Ovary (tissue), 9 donors: ENCODE data around the gene DNMBP. TPM values are rescaled to one million over a fixed set of nuclear protein-coding genes. Genes with fewer than 3 reads are reported as not detected.
"Not testable (repeated sequence)": the region's sequence is repeated elsewhere in the genome, so short reads cannot be mapped to it uniquely, and the experiment has no call there.

Source experiments
- DNase-seq, 5 donors: peaks; one replicate each; pipeline ENCODE4 v3.0.0-alpha.2; 2019 to 2020
- H3K27ac ChIP-seq, 2 donors: fragments of 200-600 bp; one replicate each; pipeline versions ENCODE4 v1.5.1 to v1.8.0; 2019 to 2022
- H3K27me3 ChIP-seq: fragments of 200-600 bp; one replicate; pipeline ENCODE4 v1.8.0; 2022
- H3K36me3 ChIP-seq: fragments of 200-600 bp; sonication (generic); one replicate; pipeline ENCODE4 v1.5.1; 2019
- H3K4me1 ChIP-seq: one replicate; pipeline ENCODE4 v1.8.1; 2013; ENCODE audit warnings: mild to moderate bottlenecking, moderate library complexity; ENCODE audit not compliant: insufficient read depth
- H3K4me3 ChIP-seq: fragments of 200-600 bp; sonication (generic); one replicate; pipeline ENCODE4 v1.5.1; 2017
- H3K9me3 ChIP-seq, 2 donors: fragments of 200-600 bp in 1 of 2; sonication (generic) in 1 of 2; one replicate each; pipeline versions ENCODE4 v1.5.1 to v1.8.1; 2013 to 2019; ENCODE audit warnings: mild to moderate bottlenecking in 1 of 2, moderate library complexity in 1 of 2
- EP300 ChIP-seq: sonication (generic); formaldehyde crosslinking; IDR thresholded peaks from one replicate; pipeline ENCODE4 v1.6.1; 2017; ENCODE audit warnings: antibody characterized with exemption
- POLR2A ChIP-seq: fragments of 450-650 bp; IDR thresholded peaks from one replicate; pipeline ENCODE4 v1.6.1; 2017; ENCODE audit warnings: antibody characterized with exemption, mild to moderate bottlenecking, moderate library complexity
- WGBS, 3 donors: extraction: QIAGEN DNeasy Blood & Tissue Kit in 1 of 3; methylation state at CpG; one replicate each; pipeline versions ENCODE4 v1.1.5 to v1.1.7; 2013 to 2017; 5-methylcytosine and 5-hydroxymethylcytosine counted together
- intact Hi-C, 4 donors: fragments of 100-400 bp; cut with DNase I; formaldehyde crosslinking; loops; one replicate each; pipeline versions ENCODE4 v1.11.0 to v1.15.1; 2022 to 2023
- polyA plus RNA-seq, 2 donors: library from polyadenylated mRNA; stranded (reverse); fragments of 200-250 nt in 1 of 2; fragments of 350-450 nt in 1 of 2; fragmentation: Illumina TruSeq in 1 of 2; extraction: RNeasy Lipid Tissue Mini Kit (QIAGEN cat#74804) in 1 of 2; gene quantifications; one replicate each; pipeline ENCODE4 v1.2.3, GENCODE V29; 2013 to 2014
- total RNA-seq, 7 donors: library from RNA; depleted of rRNA in 2 of 7; stranded (reverse); fragments of >200 nt in 2 of 7; fragmentation: NEBNext Ultra II Directional in 3 of 7; extraction: Animal tissue kit (Norgen Biotek cat#: 25700) in 3 of 7; gene quantifications; one replicate each; pipeline versions ENCODE4 v1.1.0 to v1.2.4, GENCODE V29; 2016 to 2023
- TF ChIP-seq, protein P1 (sequence below), 3 donors: fragments of 450-650 bp in 2 of 3; fragments of 200-600 bp in 1 of 3; IDR thresholded peaks; one replicate each; pipeline versions ENCODE4 v1.5.1 to v1.8.0; 2016 to 2022; ENCODE audit warnings: antibody characterized with exemption in 3 of 3, mild to moderate bottlenecking in 1 of 3
- donor health status: DM: no; HTN: no; CAD: no; lungs with moderate emphysema.
- donor health status: DM: no; HTN: no; CAD: no.
- donor health status: Bipolar disorder and iron deficiency.
- donor health status: DM: yes; HTN: yes; CAD: no.
- donor health status: DM: no; HTN: no; CAD: no.
- donor health status: DM: yes; HTN: yes; CAD: no.

The DNMBP gene
- total and polyA plus RNA-seq, 9 donors = 10.8 to 25.4 (median 20.3) TPM

- DNase-seq = no peak
These were observed 36.6 kb downstream of the DNMBP start for GRCh38 chr10:99973190-99973589.

DNA sequence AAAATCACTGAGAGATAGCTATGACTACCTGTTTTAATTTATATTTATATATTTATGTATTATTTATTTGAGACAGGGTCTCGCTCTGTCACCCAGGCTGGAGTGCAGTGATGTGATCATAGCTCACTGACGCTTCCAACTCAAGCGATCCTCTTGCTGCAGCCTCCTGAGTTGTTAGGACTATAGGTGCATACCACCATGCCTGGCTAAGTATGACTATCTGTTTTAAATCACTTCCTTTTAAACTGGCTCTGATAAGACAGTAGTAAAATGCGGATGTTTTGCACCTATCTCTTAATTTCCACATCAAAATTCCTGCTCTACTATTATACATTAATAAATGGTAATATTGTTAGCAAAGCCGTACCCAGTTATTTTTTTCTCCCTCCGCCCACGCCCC lies 41.8 kb downstream of the DNMBP start:
- intact Hi-C loops = no loop called here
- H3K36me3 ChIP-seq = no peaks in the 10 kb centered on the region
- H3K27ac ChIP-seq = no peak overlapping the region
- peaks cover 3% of the 10 kb centered on the region for H3K4me1 ChIP-seq
- H3K9me3 ChIP-seq = no peaks in the 10 kb centered on the region
- no peak overlapping the region for H3K4me3 ChIP-seq
- WGBS, 3 donors = 88 to 96% (median 95%) methylated on average over 7 of the region's 7 CpGs
- DNase-seq = no peak
- H3K27me3 ChIP-seq = no peaks in the 10 kb centered on the region
- TF ChIP-seq EP300 (no peak), POLR2A (no peak)

More at GRCh38 chr10:99973190-99973589, 36.6 kb downstream of the DNMBP start:
- no peaks in the 10 kb centered on the region for H3K27me3 ChIP-seq
- H3K4me3 ChIP-seq = no peak overlapping the region
- peaks cover 5% of the 10 kb centered on the region for H3K4me1 ChIP-seq
- H3K9me3 ChIP-seq = no peaks in the 10 kb centered on the region
- intact Hi-C loops = no loop called here
- TF ChIP-seq POLR2A = no peak
- no peak for TF ChIP-seq EP300
- TF ChIP-seq, protein P1, sequence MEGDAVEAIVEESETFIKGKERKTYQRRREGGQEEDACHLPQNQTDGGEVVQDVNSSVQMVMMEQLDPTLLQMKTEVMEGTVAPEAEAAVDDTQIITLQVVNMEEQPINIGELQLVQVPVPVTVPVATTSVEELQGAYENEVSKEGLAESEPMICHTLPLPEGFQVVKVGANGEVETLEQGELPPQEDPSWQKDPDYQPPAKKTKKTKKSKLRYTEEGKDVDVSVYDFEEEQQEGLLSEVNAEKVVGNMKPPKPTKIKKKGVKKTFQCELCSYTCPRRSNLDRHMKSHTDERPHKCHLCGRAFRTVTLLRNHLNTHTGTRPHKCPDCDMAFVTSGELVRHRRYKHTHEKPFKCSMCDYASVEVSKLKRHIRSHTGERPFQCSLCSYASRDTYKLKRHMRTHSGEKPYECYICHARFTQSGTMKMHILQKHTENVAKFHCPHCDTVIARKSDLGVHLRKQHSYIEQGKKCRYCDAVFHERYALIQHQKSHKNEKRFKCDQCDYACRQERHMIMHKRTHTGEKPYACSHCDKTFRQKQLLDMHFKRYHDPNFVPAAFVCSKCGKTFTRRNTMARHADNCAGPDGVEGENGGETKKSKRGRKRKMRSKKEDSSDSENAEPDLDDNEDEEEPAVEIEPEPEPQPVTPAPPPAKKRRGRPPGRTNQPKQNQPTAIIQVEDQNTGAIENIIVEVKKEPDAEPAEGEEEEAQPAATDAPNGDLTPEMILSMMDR (IDR thresholded peaks at IDR 0.05) = no peak
- 15 to 29% (median 15%) methylated on average over 2 of the region's 2 CpGs for WGBS, 3 donors
- no peak overlapping the region for H3K27ac ChIP-seq
- H3K36me3 ChIP-seq = no peaks in the 10 kb centered on the region

DNA sequence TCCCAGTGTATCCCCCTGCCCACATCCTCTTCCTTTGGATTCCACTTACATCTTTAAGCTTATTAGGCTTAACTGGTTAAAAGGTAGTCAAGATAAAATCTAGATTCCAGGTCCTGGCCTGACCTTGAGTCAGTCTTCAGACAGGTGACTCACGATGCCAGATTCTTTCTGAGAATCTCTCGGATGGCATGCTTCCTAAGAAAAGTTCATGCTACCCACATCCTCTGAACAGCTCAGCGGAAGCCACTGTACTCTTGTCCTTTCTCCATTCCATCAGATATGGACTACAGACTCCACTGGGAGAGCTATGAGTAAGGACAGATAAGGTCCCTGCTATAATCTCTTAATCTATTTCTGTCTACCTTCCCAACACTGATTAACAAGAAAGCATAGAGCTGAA lies 43.4 kb downstream of the DNMBP start:
- Histone ChIP-seq H3K27me3 (no peaks in the 10 kb centered on the region), H3K36me3 (no peaks in the 10 kb centered on the region), H3K4me3 (no peak overlapping the region), H3K27ac (no peak overlapping the region), H3K4me1 (peaks cover 1% of the 10 kb centered on the region), H3K9me3 (no peaks in the 10 kb centered on the region)
- WGBS, 3 donors = 59 to 69% (median 66%) methylated on average over 3 of the region's 3 CpGs
- TF ChIP-seq POLR2A (no peak), EP300 (no peak)
- TF ChIP-seq, protein P1 (IDR thresholded peaks at IDR 0.05) = no peak
- intact Hi-C loops = no loop called here
- no peak for DNase-seq

DNA sequence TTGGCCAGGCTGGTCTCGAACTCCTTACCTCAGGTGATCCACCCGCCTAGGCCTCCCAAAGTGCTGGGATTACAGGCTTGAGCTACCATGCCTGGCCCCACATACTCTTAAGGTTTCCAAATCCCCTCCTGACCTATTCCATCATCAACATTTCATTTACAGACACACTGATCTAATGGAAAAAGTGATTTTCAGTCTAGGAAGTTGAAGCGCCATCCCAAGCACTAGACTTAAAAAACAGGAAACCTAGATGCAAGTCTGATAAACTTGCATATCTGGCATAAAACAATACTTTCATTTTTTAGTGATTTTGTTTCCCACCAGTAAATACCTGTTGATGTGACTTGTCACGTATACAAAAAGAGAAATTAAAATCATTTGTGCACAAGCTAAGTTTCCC lies 44.0 kb downstream of the DNMBP start:
- Histone ChIP-seq H3K36me3 (no peaks in the 10 kb centered on the region), H3K27me3 (no peaks in the 10 kb centered on the region), H3K9me3 (no peaks in the 10 kb centered on the region), H3K27ac (no peak overlapping the region), H3K4me1 (peaks cover 1% of the 10 kb centered on the region), H3K4me3 (no peak overlapping the region)
- no peak for DNase-seq
- 93 to 96% (median 94%) methylated on average over 4 of the region's 4 CpGs for WGBS, 3 donors
- no peak for TF ChIP-seq POLR2A
- TF ChIP-seq EP300 = no peak
- TF ChIP-seq, protein P1 (IDR thresholded peaks at IDR 0.05) = no peak
- intact Hi-C loops = no loop called here

DNA sequence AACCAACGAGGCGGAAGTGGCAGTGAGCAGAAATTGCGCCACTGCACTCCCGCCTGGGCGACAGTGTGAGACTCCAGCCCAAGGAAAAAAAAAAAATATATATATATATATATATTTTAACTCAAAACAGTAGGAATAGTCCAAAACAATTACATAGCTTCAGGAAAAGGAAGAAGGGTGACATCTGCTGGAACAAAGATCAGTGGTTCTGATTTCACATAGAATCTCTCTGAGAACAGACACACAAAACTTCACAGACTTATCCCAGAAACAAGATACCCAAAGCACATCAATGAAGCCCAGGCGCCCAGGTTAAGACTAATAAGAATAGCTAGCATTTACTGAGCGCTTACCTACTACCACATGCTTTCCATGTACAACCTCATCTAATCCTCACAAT lies 45.0 kb downstream of the DNMBP start:
- H3K9me3 ChIP-seq = no peaks in the 10 kb centered on the region
- peaks cover 1% of the 10 kb centered on the region for H3K4me1 ChIP-seq
- H3K27me3 ChIP-seq = no peaks in the 10 kb centered on the region
- H3K36me3 ChIP-seq = no peaks in the 10 kb centered on the region
- no peak for TF ChIP-seq EP300
- no peak overlapping the region for H3K27ac ChIP-seq
- intact Hi-C loops = no loop called here
- 96 to 97% (median 96%) methylated on average over 7 of the region's 7 CpGs for WGBS, 3 donors
- no peak for DNase-seq
- no peak overlapping the region for H3K4me3 ChIP-seq

DNA sequence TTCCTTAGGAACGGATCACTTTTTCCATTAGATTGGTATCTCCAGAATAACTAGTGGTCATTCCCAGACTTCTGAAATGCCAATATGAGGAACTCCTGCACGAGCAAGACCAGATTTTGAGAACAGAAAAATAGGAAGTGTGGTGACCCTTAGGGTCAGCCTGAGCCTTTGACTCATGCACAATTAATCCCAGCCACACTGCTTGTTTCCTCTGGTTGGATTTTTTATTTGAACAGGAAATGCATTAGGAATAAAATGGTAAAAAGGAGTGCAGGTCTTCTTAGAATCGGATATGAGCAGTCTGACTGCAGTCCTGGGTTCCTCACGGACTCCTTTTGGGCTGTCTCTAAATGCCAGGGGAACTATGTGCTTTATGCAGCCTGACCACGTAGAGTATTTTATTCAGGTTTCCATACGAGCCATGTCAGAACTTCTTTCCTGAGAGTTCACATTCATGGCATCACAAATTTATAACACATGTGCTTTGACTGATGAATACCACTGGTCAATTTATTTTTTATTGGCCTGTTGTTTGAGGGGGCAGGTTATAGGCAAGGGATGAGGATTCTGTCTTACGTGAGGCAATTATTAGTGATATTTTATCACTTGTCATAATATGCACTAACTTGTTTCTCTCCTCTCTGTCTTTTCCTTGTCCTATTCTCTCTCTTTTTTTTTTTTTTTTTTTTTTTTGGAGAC lies 46.1 kb downstream of the DNMBP start:
- H3K9me3 ChIP-seq, DNase-seq, H3K36me3 ChIP-seq, H3K27me3 ChIP-seq, intact Hi-C loops, H3K4me1 ChIP-seq, H3K4me3 ChIP-seq: not testable (repeated sequence)
- peak overlapping the region in 1 of 2 donors; percentile 21 for H3K27ac ChIP-seq
- 30 to 51% (median 34%) methylated on average over 3 to 4 of the region's 7 CpGs for WGBS, 3 donors
